Activated naive CD4-positive, alpha-beta T cell (primary cell): ENCODE data around the gene SNX15.

ENCODE experiments used
- DNase-seq, 4 experiments: peaks; one replicate each; lab custom pipeline; 2025; lab: John Stamatoyannopoulos, UW

Gene SNX15

GRCh38 chr11:65084598-65085375 lies 57.5 kb downstream of the SNX15 start:
- no peak for DNase-seq

- no peak for DNase-seq
Observed at GRCh38 chr11:65085446-65085845, 58.2 kb downstream of the SNX15 start.

GRCh38 chr11:65086809-65087208 lies 59.6 kb downstream of the SNX15 start:
- no peak for DNase-seq

GRCh38 chr11:65087216-65087615 lies 60.0 kb downstream of the SNX15 start:
- no peak for DNase-seq

- DNase-seq: no peak
Observed at GRCh38 chr11:65087827-65088226, 60.6 kb downstream of the SNX15 start.

- DNase-seq: no peak
Observed at GRCh38 chr11:65089621-65090020, 62.4 kb downstream of the SNX15 start.
